IMR-90 (cell line): Measurements from ENCODE around the gene TMEM63C. TPM values are rescaled to one million over a fixed set of nuclear protein-coding genes. Genes with fewer than 3 reads are reported as not detected.
A peak's percentile ranks its signal among the peaks of the same experiment; 100 is the strongest.

Source experiments
- ATAC-seq: fragments of 200-7000 bp; cut with Tn5 transposase; 2 replicates; pipeline ENCODE4 v1.9.1; 2020; ENCODE audit warnings: low read depth, mild to moderate bottlenecking, moderate library complexity
- BruUV-seq: library from RNA; stranded (reverse); fragments of 400-500 nt; replicated peaks from 2 replicates; lab custom pipeline; 2021; lab: Mats Ljungman, UMichigan
- CTCF ChIA-PET: fragments of 300-600 bp; formaldehyde crosslinking; extraction: SDS; loops from one replicate; lab custom pipeline; 2021; ENCODE audit warnings: antibody characterized with exemption; lab: Yijun Ruan, JAX
- POLR2A ChIA-PET: fragments of 300-600 bp; sonication (Branson Sonifier 250); formaldehyde crosslinking; loops from one replicate; lab custom pipeline; 2022; ENCODE audit warnings: antibody characterized with exemption; ENCODE audit not compliant: unreplicated experiment; lab: Charles Lee
- DNase-seq: peaks from one replicate; pipeline ENCODE4 v3.0.0; 2013
- H2AFZ ChIP-seq: replicated peaks from 2 replicates; pipeline ENCODE3; 2013; ENCODE audit warnings: low read length, mild to moderate bottlenecking; ENCODE audit not compliant: poor library complexity
- H2AK5ac ChIP-seq: 2 replicates; pipeline ENCODE4 v1.6.1; 2013; ENCODE audit warnings: low read depth, low read length, inconsistent platforms
- H2AK9ac ChIP-seq: replicated peaks from 2 replicates; pipeline ENCODE3; 2013; ENCODE audit warnings: mild to moderate bottlenecking, low read depth, low read length, moderate library complexity; ENCODE audit not compliant: poor library complexity
- H2BK120ac ChIP-seq: 2 replicates; pipeline ENCODE4 v1.6.1; 2013; ENCODE audit warnings: low read depth, low read length, inconsistent platforms
- H2BK15ac ChIP-seq: 3 replicates; pipeline ENCODE4 v1.6.1; 2013; ENCODE audit warnings: low read depth, low read length, inconsistent platforms
- H2BK20ac ChIP-seq: 2 replicates; pipeline ENCODE4 v1.6.1; 2013; ENCODE audit warnings: low read depth, mild to moderate bottlenecking, inconsistent platforms, low read length, moderate library complexity
- H2BK5ac ChIP-seq: 2 replicates; pipeline ENCODE4 v1.6.1; 2013; ENCODE audit warnings: mild to moderate bottlenecking, low read depth, low read length, inconsistent platforms; ENCODE audit not compliant: poor library complexity, severe bottlenecking
- H3K14ac ChIP-seq: replicated peaks from 2 replicates; pipeline ENCODE4 v1.6.1; 2013; ENCODE audit warnings: low read depth, low read length, inconsistent platforms
- H3K18ac ChIP-seq: 2 replicates; pipeline ENCODE4 v1.6.1; 2013; ENCODE audit warnings: low read depth, low read length, control low read depth
- H3K23ac ChIP-seq: 2 replicates; pipeline ENCODE4 v1.6.1; 2013; ENCODE audit warnings: low read depth, low read length, inconsistent platforms
- H3K27ac ChIP-seq: 2 replicates; pipeline ENCODE4 v1.5.1; 2013; ENCODE audit warnings: mild to moderate bottlenecking, control low read depth, low read length; ENCODE audit not compliant: insufficient read depth
- H3K27me3 ChIP-seq: 2 replicates; pipeline ENCODE4 v1.6.1; 2013; ENCODE audit warnings: low read length; ENCODE audit not compliant: control insufficient read depth, insufficient read depth
- H3K36me3 ChIP-seq: 2 replicates; pipeline ENCODE4 v1.6.1; 2013; ENCODE audit warnings: low read length, mixed read lengths; ENCODE audit not compliant: control insufficient read depth, insufficient read depth
- H3K4ac ChIP-seq: 2 replicates; pipeline ENCODE4 v1.6.1; 2013; ENCODE audit warnings: low read depth, low read length, inconsistent platforms
- H3K4me1 ChIP-seq: 2 replicates; pipeline ENCODE4 v1.6.1; 2013; ENCODE audit warnings: low read length, mixed read lengths; ENCODE audit not compliant: control insufficient read depth, insufficient read depth
- H3K4me2 ChIP-seq: 2 replicates; pipeline ENCODE4 v1.6.1; 2013; ENCODE audit warnings: low read depth, mild to moderate bottlenecking, control low read depth, low read length, moderate library complexity
- H3K4me3 ChIP-seq: 2 replicates; pipeline ENCODE4 v1.5.1; 2013; ENCODE audit warnings: low read depth, mild to moderate bottlenecking, control low read depth, low read length, moderate library complexity; ENCODE audit not compliant: insufficient read depth
- H3K56ac ChIP-seq: 2 replicates; pipeline ENCODE4 v1.6.1; 2013; ENCODE audit warnings: low read length, inconsistent platforms; ENCODE audit not compliant: insufficient read depth; ENCODE audit errors: extremely low read depth
- H3K79me1 ChIP-seq, 2 experiments: 2 replicates each; pipeline ENCODE4 v1.6.1; 2013; ENCODE audit warnings: low read length in 2 of 2, inconsistent platforms in 1 of 2, low read depth in 1 of 2
- H3K9ac ChIP-seq: 2 replicates; pipeline ENCODE4 v1.6.1; 2013; ENCODE audit warnings: low read depth, low read length, control low read depth
- H3K9me1 ChIP-seq: 2 replicates; pipeline ENCODE4 v1.6.1; 2013; ENCODE audit warnings: low read length, inconsistent platforms; ENCODE audit not compliant: insufficient read depth
- H3K9me3 ChIP-seq: 2 replicates; pipeline ENCODE4 v1.6.1; 2013; ENCODE audit warnings: low read length; ENCODE audit not compliant: control insufficient read depth, insufficient read depth
- H4K20me1 ChIP-seq: 2 replicates; pipeline ENCODE4 v1.6.1; 2013; ENCODE audit warnings: low read length, inconsistent platforms; ENCODE audit not compliant: insufficient read depth
- H4K5ac ChIP-seq: 2 replicates; pipeline ENCODE4 v1.6.1; 2013; ENCODE audit warnings: mild to moderate bottlenecking, low read depth, low read length, control low read depth
- H4K8ac ChIP-seq, 2 experiments: 2 replicates each; pipeline ENCODE4 v1.6.1; 2013; ENCODE audit warnings: low read depth in 2 of 2, low read length in 2 of 2, control low read depth in 1 of 2, inconsistent platforms in 1 of 2
- H4K91ac ChIP-seq: 2 replicates; pipeline ENCODE4 v1.6.1; 2013; ENCODE audit warnings: low read depth, low read length, inconsistent platforms; ENCODE audit not compliant: insufficient read depth
- BHLHE40 ChIP-seq: fragments of 150-350 bp; IDR thresholded peaks from 2 replicates; pipeline ENCODE4 v1.6.1; 2016; ENCODE audit warnings: mild to moderate bottlenecking, low read depth, low read length
- CEBPB ChIP-seq: IDR thresholded peaks from 2 replicates; pipeline ENCODE4 v1.6.1; 2012; ENCODE audit warnings: low read depth, low read length, improper control_type of control experiment
- CHD1 ChIP-seq: IDR thresholded peaks from 2 replicates; pipeline ENCODE4 v1.6.1; 2012; ENCODE audit warnings: low read depth, low read length, improper control_type of control experiment
- FOS ChIP-seq: fragments of 150-350 bp; IDR thresholded peaks from 2 replicates; pipeline ENCODE4 v1.6.1; 2016; ENCODE audit warnings: low read depth, low read length
- MAFK ChIP-seq: IDR thresholded peaks from 2 replicates; pipeline ENCODE4 v1.6.1; 2012; ENCODE audit warnings: low read depth, low read length, improper control_type of control experiment
- MAZ ChIP-seq: IDR thresholded peaks from 2 replicates; pipeline ENCODE4 v1.6.1; 2012; ENCODE audit warnings: low read depth, mild to moderate bottlenecking, low read length, improper control_type of control experiment, moderate library complexity, borderline replicate concordance
- MXI1 ChIP-seq: IDR thresholded peaks from 2 replicates; pipeline ENCODE4 v1.6.1; 2012; ENCODE audit warnings: low read depth, mild to moderate bottlenecking, low read length, moderate library complexity, borderline replicate concordance
- NFE2L2 ChIP-seq: fragments of 150-350 bp; IDR thresholded peaks from 2 replicates; pipeline ENCODE4 v1.6.1; 2016; ENCODE audit warnings: low read depth, mild to moderate bottlenecking, low read length
- POLR2A ChIP-seq: IDR thresholded peaks from 2 replicates; pipeline ENCODE4 v1.6.1; 2012; ENCODE audit warnings: mild to moderate bottlenecking, low read depth, low read length
- RAD21 ChIP-seq: IDR thresholded peaks from 2 replicates; pipeline ENCODE4 v1.6.1; 2012; ENCODE audit warnings: low read length, improper control_type of control experiment
- RCOR1 ChIP-seq: IDR thresholded peaks from 2 replicates; pipeline ENCODE4 v1.6.1; 2012; ENCODE audit warnings: mild to moderate bottlenecking, low read length, improper control_type of control experiment; ENCODE audit not compliant: insufficient replicate concordance
- SMC3 ChIP-seq: fragments of 150-350 bp; IDR thresholded peaks from 2 replicates; pipeline ENCODE4 v1.6.1; 2016; ENCODE audit warnings: low read depth, mild to moderate bottlenecking, antibody characterized with exemption, low read length, moderate library complexity
- USF2 ChIP-seq: fragments of 150-350 bp; IDR thresholded peaks from 2 replicates; pipeline ENCODE4 v1.6.1; 2017; ENCODE audit warnings: mild to moderate bottlenecking, antibody characterized with exemption, low read length, low read depth
- WGBS, 2 experiments: methylation state at CpG; one replicate each; pipeline versions ENCODE4 v1.1.5 to v1.1.7; 2013; ENCODE audit warnings: missing lambda C conversion rate in 2 of 2; ENCODE audit not compliant: insufficient read length in 1 of 2; ENCODE audit errors: extremely low coverage in 2 of 2; 5-methylcytosine and 5-hydroxymethylcytosine counted together
- dilution Hi-C: fragments of 300-500 bp; cut with HindIII; formaldehyde crosslinking; loops from one replicate; pipeline ENCODE4 v1.14.3; 2018; ENCODE audit warnings: low sequenced_read_pairs; ENCODE audit not compliant: unreplicated experiment
- in situ Hi-C: fragments of 300-500 bp; cut with MboI; formaldehyde crosslinking; loops from 3 replicates; pipeline ENCODE4 v1.14.3; 2019; ENCODE audit warnings: low sequenced_read_pairs, inconsistent platforms, mixed read lengths
- intact Hi-C: fragments of 100-400 bp; cut with micrococcal nuclease; formaldehyde crosslinking; loops from 2 replicates; pipeline ENCODE4 v1.10.0; 2022
- polyA plus RNA-seq, 3 experiments: library from polyadenylated mRNA; depleted of rRNA; stranded (reverse); fragments of >200 nt; gene quantifications; 2 replicates each; pipeline ENCODE4 v1.2.3, GENCODE V29; 2012; ENCODE audit warnings: low replicate concordance in 1 of 3
- total RNA-seq: library from RNA; depleted of rRNA; stranded (reverse); fragments of >200 nt; gene quantifications from 2 replicates; pipeline ENCODE4 v1.2.3, GENCODE V29; 2012
- TF ChIP-seq, protein P1 (sequence below): conservative IDR thresholded peaks from 2 replicates; pipeline ENCODE4 v1.5.1; 2012; ENCODE audit warnings: mild to moderate bottlenecking, low read depth, low read length, improper control_type of control experiment
- TF ChIP-seq, protein P2 (sequence below): fragments of 150-350 bp; IDR thresholded peaks from 2 replicates; pipeline ENCODE4 v1.6.1; 2016; ENCODE audit warnings: low read depth, mild to moderate bottlenecking, low read length, moderate library complexity, borderline replicate concordance

TMEM63C gene
- total and polyA plus RNA-seq, 2 of the 4 experiments (the other 2 are of a cell fraction): under 0.01 TPM; not detected in 1

DNA sequence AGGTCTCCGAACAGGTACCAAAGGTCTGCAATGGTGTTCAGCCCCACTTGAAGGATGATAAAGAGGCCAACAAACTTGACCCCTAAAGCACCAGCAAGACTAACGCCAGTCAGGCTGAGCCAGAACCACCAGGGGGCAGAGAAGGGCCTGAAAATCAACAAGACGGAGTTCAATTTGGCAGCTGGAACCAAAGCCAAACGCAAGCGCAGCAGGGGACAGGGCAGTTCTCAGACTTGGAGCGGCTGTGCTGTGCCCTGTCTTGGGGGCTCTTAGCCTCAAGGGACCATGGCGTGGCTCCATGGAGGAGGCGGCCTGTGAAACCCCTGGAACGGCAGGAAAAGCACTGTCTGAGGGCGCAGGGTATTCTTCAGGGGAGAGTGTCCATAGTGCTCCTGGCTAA, 119.5 kb downstream of the TMEM63C start:
- Histone ChIP-seq H4K20me1 (peaks cover 9% of the 10 kb centered on the region; the same call in 1 of the 2 replicates), H4K91ac (no peak overlapping the region), H2AK9ac (peak overlapping the region; percentile 37), H4K5ac (no peak overlapping the region), H2AK5ac (peak overlapping the region; percentile 76), H3K56ac (no peak overlapping the region), H3K36me3 (peaks cover 9% of the 10 kb centered on the region), H3K9ac (no peak overlapping the region), H3K14ac (no peak overlapping the region), H3K18ac (no peak overlapping the region), H3K27me3 (no peaks in the 10 kb centered on the region), H3K4me2 (no peak overlapping the region), H2BK15ac (no peak overlapping the region), H2BK20ac (no peak overlapping the region), H3K4me3 (no peak overlapping the region), H3K4ac (peak overlapping the region; percentile 7; the same call in 1 of the 2 replicates), H2AFZ (peak overlapping the region; percentile 51), H3K4me1 (peaks cover 10% of the 10 kb centered on the region), H2BK5ac (no peak overlapping the region), H3K27ac (no peak overlapping the region), H2BK120ac (peak overlapping the region; percentile 22; the same call in 1 of the 2 replicates), H3K79me1 (peaks cover 6 to 15% of the 10 kb centered on the region in 2 experiments), H3K9me3 (no peaks in the 10 kb centered on the region), H4K8ac (no peak overlapping the region), H3K9me1 (peaks cover 15% of the 10 kb centered on the region), H3K23ac (no peak overlapping the region)
- intact Hi-C loops (loop anchor here (1.0 to 5.0 kb wide), 4 partner anchors 15 to 429 kb away; partner anchors contain the start of gene AHSA1), in situ Hi-C loops (loop anchor here (25.0 kb wide), 1 partner anchor 414 kb away; no protein-coding TSS in a partner anchor), dilution Hi-C loops (no loop called here)
- no TSS peak for BruUV-seq
- ChIA-PET POLR2A (no interaction called here), CTCF (interaction anchor here (0.8 to 7.0 kb wide), 5 partner anchors 13 to 137 kb away, joined by 3 to 116 read pairs (median 3); no protein-coding TSS in a partner anchor)
- TF ChIP-seq RAD21: peak; percentile 86
- TF ChIP-seq CEBPB: no peak
- no peak for TF ChIP-seq RCOR1
- TF ChIP-seq, protein P1, sequence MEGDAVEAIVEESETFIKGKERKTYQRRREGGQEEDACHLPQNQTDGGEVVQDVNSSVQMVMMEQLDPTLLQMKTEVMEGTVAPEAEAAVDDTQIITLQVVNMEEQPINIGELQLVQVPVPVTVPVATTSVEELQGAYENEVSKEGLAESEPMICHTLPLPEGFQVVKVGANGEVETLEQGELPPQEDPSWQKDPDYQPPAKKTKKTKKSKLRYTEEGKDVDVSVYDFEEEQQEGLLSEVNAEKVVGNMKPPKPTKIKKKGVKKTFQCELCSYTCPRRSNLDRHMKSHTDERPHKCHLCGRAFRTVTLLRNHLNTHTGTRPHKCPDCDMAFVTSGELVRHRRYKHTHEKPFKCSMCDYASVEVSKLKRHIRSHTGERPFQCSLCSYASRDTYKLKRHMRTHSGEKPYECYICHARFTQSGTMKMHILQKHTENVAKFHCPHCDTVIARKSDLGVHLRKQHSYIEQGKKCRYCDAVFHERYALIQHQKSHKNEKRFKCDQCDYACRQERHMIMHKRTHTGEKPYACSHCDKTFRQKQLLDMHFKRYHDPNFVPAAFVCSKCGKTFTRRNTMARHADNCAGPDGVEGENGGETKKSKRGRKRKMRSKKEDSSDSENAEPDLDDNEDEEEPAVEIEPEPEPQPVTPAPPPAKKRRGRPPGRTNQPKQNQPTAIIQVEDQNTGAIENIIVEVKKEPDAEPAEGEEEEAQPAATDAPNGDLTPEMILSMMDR: peak; percentile 91
- TF ChIP-seq, protein P2, sequence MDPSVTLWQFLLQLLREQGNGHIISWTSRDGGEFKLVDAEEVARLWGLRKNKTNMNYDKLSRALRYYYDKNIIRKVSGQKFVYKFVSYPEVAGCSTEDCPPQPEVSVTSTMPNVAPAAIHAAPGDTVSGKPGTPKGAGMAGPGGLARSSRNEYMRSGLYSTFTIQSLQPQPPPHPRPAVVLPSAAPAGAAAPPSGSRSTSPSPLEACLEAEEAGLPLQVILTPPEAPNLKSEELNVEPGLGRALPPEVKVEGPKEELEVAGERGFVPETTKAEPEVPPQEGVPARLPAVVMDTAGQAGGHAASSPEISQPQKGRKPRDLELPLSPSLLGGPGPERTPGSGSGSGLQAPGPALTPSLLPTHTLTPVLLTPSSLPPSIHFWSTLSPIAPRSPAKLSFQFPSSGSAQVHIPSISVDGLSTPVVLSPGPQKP: no peak
- TF ChIP-seq MAFK: no peak
- no peak for TF ChIP-seq FOS
- TF ChIP-seq POLR2A: no peak
- TF ChIP-seq USF2: no peak
- TF ChIP-seq MAZ: no peak
- TF ChIP-seq SMC3: peak; percentile 93
- no peak for TF ChIP-seq NFE2L2
- no peak for TF ChIP-seq MXI1
- no peak for TF ChIP-seq CHD1
- no peak for TF ChIP-seq BHLHE40
- WGBS, 2 experiments: 12% methylated on average over 5 of the region's 10 CpGs; no CpG with 5 or more reads in 1 of the 2 experiments
- DNase-seq: peak; percentile 85
- ATAC-seq: peak; percentile 81
